ENCODE data around the gene ARMC8. TPM values are rescaled to one million over a fixed set of nuclear protein-coding genes. Genes with fewer than 3 reads are reported as not detected.
A peak's percentile ranks its signal among the peaks of the same experiment; 100 is the strongest.

ARMC8 gene
- total RNA-seq, 1 donor from 2014 or later: 33.2 TPM

DNA sequence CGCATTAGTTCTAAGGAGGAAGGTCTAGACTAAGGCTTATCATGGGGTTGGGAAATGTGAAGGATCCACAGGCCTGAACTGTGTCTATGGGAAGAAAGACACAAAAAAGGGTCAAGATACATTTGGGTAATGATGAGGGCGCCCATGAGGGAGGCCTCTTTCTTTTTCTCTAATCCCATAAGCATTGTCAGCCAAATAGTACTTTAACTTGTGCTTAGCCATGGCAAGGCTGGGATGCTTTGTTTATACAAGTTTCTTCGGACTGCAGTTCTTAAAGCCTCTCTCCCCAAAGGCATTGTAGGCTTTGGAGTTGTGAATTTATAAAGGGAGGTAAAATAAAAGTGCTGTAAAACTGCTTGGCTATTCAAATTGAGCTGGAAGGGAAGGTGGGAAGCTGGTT, 23.4 kb downstream of the ARMC8 start:
- no peak overlapping the region for H3K27ac Mint-ChIP-seq (ENCODE audit: unreplicated experiment)
- TF ChIP-seq EZH2 (IDR thresholded peaks at IDR 0.05; ENCODE audit: insufficient read depth, low read length): no peak
- TF ChIP-seq, protein P1, sequence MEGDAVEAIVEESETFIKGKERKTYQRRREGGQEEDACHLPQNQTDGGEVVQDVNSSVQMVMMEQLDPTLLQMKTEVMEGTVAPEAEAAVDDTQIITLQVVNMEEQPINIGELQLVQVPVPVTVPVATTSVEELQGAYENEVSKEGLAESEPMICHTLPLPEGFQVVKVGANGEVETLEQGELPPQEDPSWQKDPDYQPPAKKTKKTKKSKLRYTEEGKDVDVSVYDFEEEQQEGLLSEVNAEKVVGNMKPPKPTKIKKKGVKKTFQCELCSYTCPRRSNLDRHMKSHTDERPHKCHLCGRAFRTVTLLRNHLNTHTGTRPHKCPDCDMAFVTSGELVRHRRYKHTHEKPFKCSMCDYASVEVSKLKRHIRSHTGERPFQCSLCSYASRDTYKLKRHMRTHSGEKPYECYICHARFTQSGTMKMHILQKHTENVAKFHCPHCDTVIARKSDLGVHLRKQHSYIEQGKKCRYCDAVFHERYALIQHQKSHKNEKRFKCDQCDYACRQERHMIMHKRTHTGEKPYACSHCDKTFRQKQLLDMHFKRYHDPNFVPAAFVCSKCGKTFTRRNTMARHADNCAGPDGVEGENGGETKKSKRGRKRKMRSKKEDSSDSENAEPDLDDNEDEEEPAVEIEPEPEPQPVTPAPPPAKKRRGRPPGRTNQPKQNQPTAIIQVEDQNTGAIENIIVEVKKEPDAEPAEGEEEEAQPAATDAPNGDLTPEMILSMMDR (IDR thresholded peaks at IDR 0.05; ENCODE audit: insufficient read depth, low read depth, low read length): no peak

DNA sequence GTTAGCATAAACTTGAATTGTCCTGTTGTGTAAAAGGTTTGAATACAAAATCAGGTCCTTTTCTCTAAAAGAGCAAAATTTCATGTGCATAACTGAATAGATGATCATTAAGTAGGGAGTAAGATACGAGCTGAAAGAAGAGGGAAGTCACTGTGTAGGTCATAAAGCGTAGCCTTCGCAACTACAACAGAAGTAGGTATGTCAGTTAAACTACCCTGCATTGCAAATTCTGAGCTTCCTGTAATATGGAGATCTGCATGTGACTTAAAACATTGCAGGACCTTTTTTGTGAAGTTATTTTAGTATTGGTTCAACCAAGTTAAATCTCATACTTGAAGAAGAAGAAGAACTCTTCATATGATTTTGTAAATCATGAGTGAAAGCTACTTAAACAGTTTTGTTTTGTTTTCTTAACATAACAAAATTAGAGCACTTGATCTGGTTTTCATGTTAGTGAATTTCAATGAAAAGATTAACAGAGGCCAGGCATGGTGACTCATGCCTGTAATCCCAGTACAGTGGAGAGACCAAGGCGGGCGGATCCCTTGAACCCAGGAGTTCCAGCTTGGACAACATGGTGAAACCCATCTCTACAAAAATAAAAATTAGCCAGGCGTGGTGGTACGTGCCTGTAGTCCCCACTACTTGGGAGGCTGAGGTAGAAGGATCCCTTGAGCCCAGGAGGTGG, 26.4 kb downstream of the ARMC8 start:
- H3K36me3 Mint-ChIP-seq (ENCODE audit: low read depth, unreplicated experiment): peaks cover 4% of the 10 kb centered on the region
- Histone ChIP-seq H2AFZ (ENCODE audit: low read depth, low read length) (no peak overlapping the region), H3K4me1 (ENCODE audit: insufficient read depth, low read length) (no peaks in the 10 kb centered on the region), H3K79me2 (ENCODE audit: insufficient read depth, low read length) (peaks cover 43% of the 10 kb centered on the region), H3K4me3 (ENCODE audit: insufficient read depth, low read depth, low read length) (no peak overlapping the region), H3K27me3 (ENCODE audit: insufficient read depth, low read length) (no peaks in the 10 kb centered on the region), H3K9ac (ENCODE audit: low read length) (no peak overlapping the region), H3K9me3 (ENCODE audit: insufficient read depth, low read depth, low read length) (no peaks in the 10 kb centered on the region), H3K4me2 (ENCODE audit: low read length) (no peak overlapping the region), H4K20me1 (ENCODE audit: insufficient read depth, low read length) (peaks cover 47% of the 10 kb centered on the region), H3K27ac (ENCODE audit: low read depth, low read length) (no peak overlapping the region), H3K36me3 (ENCODE audit: insufficient read depth, low read length) (no peaks in the 10 kb centered on the region)
- FAIRE-seq (no peak), DNase-seq (ENCODE audit: low read depth) (no peak)
- no peak overlapping the region for H3K4me3 Mint-ChIP-seq (ENCODE audit: unreplicated experiment)
- TF ChIP-seq, protein P1 (IDR thresholded peaks at IDR 0.05; ENCODE audit: insufficient read depth, low read depth, low read length): no peak
- no peak for TF ChIP-seq EZH2 (IDR thresholded peaks at IDR 0.05; ENCODE audit: insufficient read depth, low read length)
- H3K27ac Mint-ChIP-seq (ENCODE audit: unreplicated experiment): no peak overlapping the region
- no peaks in the 10 kb centered on the region for H3K9me3 Mint-ChIP-seq (ENCODE audit: unreplicated experiment)
- H3K27me3 Mint-ChIP-seq (ENCODE audit: low read depth, unreplicated experiment): no peaks in the 10 kb centered on the region
- no peaks in the 10 kb centered on the region for H3K4me1 Mint-ChIP-seq (ENCODE audit: low read depth, unreplicated experiment)

More for the DNA sequence above, 23.4 kb downstream of the ARMC8 start:
- Mint-ChIP-seq H3K9me3 (ENCODE audit: unreplicated experiment) (no peaks in the 10 kb centered on the region), H3K4me3 (ENCODE audit: unreplicated experiment) (no peak overlapping the region), H3K4me1 (ENCODE audit: low read depth, unreplicated experiment) (no peaks in the 10 kb centered on the region), H3K36me3 (ENCODE audit: low read depth, unreplicated experiment) (peaks cover 7% of the 10 kb centered on the region), H3K27me3 (ENCODE audit: low read depth, unreplicated experiment) (no peaks in the 10 kb centered on the region)
- H3K36me3 ChIP-seq (ENCODE audit: insufficient read depth, low read length): no peaks in the 10 kb centered on the region
- H3K4me1 ChIP-seq (ENCODE audit: insufficient read depth, low read length): no peaks in the 10 kb centered on the region
- H3K27ac ChIP-seq (ENCODE audit: low read depth, low read length): no peak overlapping the region
- peaks cover 61% of the 10 kb centered on the region for H4K20me1 ChIP-seq (ENCODE audit: insufficient read depth, low read length)
- DNase-seq (ENCODE audit: low read depth) (no peak), FAIRE-seq (no peak)
- no peak overlapping the region for H3K4me2 ChIP-seq (ENCODE audit: low read length)
- no peaks in the 10 kb centered on the region for H3K9me3 ChIP-seq (ENCODE audit: insufficient read depth, low read depth, low read length)
- no peak overlapping the region for H3K4me3 ChIP-seq (ENCODE audit: insufficient read depth, low read depth, low read length)
- H3K27me3 ChIP-seq (ENCODE audit: insufficient read depth, low read length): no peaks in the 10 kb centered on the region
- peaks cover 54% of the 10 kb centered on the region for H3K79me2 ChIP-seq (ENCODE audit: insufficient read depth, low read length)
- H2AFZ ChIP-seq (ENCODE audit: low read depth, low read length): no peak overlapping the region
- no peak overlapping the region for H3K9ac ChIP-seq (ENCODE audit: low read length)

DNA sequence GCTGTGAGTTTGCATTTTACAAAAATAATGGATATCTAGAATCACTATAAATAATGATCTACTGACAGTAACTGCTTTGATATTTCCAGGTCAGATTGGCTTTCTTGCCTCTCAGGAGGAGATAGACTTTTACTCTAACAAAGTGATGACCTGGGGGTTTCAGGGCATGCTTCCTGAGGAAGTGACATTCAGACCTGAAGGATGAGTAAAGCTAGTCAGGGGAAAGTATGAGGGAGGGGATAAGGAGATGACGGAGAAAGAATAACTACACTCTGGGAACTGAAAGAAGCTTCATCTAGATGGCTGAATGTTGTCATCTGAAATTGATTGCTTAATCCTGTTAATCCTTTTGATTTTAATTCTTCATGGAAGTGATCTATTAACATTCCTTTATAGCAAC, 32.2 kb downstream of the ARMC8 start:
- no peak for TF ChIP-seq EZH2 (IDR thresholded peaks at IDR 0.05; ENCODE audit: insufficient read depth, low read length)
- TF ChIP-seq, protein P1 (IDR thresholded peaks at IDR 0.05; ENCODE audit: insufficient read depth, low read depth, low read length): no peak

More for the DNA sequence above, 32.2 kb downstream of the ARMC8 start:
- peaks cover 16% of the 10 kb centered on the region for H3K4me1 Mint-ChIP-seq (ENCODE audit: low read depth, unreplicated experiment)
- Histone ChIP-seq H3K27me3 (ENCODE audit: insufficient read depth, low read length) (no peaks in the 10 kb centered on the region), H3K36me3 (ENCODE audit: insufficient read depth, low read length) (peaks cover 4% of the 10 kb centered on the region), H3K9me3 (ENCODE audit: insufficient read depth, low read depth, low read length) (no peaks in the 10 kb centered on the region), H3K79me2 (ENCODE audit: insufficient read depth, low read length) (peaks cover 39% of the 10 kb centered on the region), H3K4me1 (ENCODE audit: insufficient read depth, low read length) (no peaks in the 10 kb centered on the region), H3K4me3 (ENCODE audit: insufficient read depth, low read depth, low read length) (no peak overlapping the region), H2AFZ (ENCODE audit: low read depth, low read length) (no peak overlapping the region), H4K20me1 (ENCODE audit: insufficient read depth, low read length) (peaks cover 34% of the 10 kb centered on the region), H3K27ac (ENCODE audit: low read depth, low read length) (no peak overlapping the region), H3K9ac (ENCODE audit: low read length) (no peak overlapping the region), H3K4me2 (ENCODE audit: low read length) (no peak overlapping the region)
- no peaks in the 10 kb centered on the region for H3K9me3 Mint-ChIP-seq (ENCODE audit: unreplicated experiment)
- DNase-seq (ENCODE audit: low read depth): no peak
- no peak overlapping the region for H3K4me3 Mint-ChIP-seq (ENCODE audit: unreplicated experiment)
- no peaks in the 10 kb centered on the region for H3K27me3 Mint-ChIP-seq (ENCODE audit: low read depth, unreplicated experiment)
- FAIRE-seq: peak; percentile 39
- peaks cover 7% of the 10 kb centered on the region for H3K36me3 Mint-ChIP-seq (ENCODE audit: low read depth, unreplicated experiment)
- H3K27ac Mint-ChIP-seq (ENCODE audit: unreplicated experiment): no peak overlapping the region
